Measurements from ENCODE around the gene TNFRSF18. TPM values are rescaled to one million over a fixed set of nuclear protein-coding genes. Genes with fewer than 3 reads are reported as not detected.

Gene TNFRSF18
- total RNA-seq, 2 experiments from 2014 or later = 126 to 135 TPM

DNA sequence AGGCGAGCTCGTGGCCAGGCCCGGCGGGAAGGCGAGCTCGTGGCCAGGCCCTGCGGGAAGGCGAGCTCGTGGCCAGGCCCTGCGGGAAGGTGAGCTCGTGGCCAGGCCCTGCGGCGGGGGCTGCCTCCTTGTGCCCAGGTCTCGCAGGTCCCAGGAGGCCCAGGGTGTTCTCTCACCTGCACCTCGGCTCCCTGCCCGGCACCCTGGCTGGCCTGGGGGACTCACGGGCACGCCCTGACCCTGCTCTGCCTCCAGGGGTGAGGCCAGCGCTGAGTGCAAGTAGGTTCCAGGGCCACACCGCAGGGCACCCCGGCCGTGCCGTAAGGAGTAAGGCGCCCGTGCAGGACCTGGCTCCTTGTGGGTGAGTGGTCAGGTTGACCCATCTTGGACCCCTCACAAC, 21.0 kb upstream of the TNFRSF18 start:
- Mint-ChIP-seq H3K36me3 (ENCODE audit: low read depth) (peaks cover 40% of the 10 kb centered on the region), H3K4me3 (no peak overlapping the region), H3K27ac (no peak overlapping the region), H3K4me1 (ENCODE audit: low read depth) (peaks cover 23% of the 10 kb centered on the region), H3K27me3 (no peaks in the 10 kb centered on the region), H3K9me3 (no peaks in the 10 kb centered on the region)
- TF ChIP-seq, protein P1, sequence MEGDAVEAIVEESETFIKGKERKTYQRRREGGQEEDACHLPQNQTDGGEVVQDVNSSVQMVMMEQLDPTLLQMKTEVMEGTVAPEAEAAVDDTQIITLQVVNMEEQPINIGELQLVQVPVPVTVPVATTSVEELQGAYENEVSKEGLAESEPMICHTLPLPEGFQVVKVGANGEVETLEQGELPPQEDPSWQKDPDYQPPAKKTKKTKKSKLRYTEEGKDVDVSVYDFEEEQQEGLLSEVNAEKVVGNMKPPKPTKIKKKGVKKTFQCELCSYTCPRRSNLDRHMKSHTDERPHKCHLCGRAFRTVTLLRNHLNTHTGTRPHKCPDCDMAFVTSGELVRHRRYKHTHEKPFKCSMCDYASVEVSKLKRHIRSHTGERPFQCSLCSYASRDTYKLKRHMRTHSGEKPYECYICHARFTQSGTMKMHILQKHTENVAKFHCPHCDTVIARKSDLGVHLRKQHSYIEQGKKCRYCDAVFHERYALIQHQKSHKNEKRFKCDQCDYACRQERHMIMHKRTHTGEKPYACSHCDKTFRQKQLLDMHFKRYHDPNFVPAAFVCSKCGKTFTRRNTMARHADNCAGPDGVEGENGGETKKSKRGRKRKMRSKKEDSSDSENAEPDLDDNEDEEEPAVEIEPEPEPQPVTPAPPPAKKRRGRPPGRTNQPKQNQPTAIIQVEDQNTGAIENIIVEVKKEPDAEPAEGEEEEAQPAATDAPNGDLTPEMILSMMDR (IDR thresholded peaks at IDR 0.05) = no peak
- intact Hi-C loops (cut with micrococcal nuclease) = no loop called here
- CTCF ChIA-PET = no interaction called here
- ATAC-seq (no peak), DNase-seq (no peak)
- POLR2A ChIA-PET = interaction anchor here (1.0 to 7.9 kb wide), 3 partner anchors 12 to 23 kb away, joined by 3 to 64 read pairs (median 3); partner anchors contain the start of genes C1QTNF12 and TNFRSF4

DNA sequence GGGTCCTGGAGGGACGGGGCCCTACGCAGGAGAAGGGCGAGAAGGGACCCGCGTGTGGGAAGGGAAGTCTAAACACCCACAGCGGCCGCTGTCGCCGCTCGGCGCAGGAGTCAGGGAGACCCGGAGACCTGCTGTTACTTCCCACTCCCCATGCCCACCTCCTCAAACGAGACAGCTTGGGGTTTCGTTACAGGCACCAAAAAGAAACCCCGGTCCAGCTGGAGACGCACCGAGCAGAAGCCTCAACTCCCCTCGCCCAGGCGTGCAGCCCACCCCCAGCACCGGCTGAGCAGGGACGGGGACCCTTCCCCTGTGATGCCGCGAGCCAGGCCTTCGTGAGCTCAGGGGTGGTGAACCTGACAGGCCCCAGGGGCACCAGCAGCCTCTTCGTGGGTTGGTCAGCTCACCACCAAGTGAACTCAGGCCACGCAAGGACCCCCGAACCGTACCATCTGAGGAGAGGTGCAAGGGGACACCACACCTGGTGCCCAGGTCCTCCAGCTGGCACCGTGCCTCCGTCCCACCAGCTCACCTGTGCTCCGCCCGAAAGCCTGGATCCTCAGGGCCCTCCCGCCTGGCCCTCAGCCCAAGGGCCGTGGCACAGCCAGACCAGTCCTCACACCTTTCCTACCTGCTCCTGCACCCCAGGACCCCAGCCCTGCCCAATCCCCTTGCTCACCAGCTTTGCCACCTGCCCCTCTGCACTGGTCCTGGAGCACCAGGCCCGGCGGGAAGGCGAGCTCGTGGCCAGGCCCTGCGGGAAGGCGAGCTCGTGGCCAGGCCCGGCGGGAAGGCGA, 20.4 kb upstream of the TNFRSF18 start:
- TF ChIP-seq, protein P1 (IDR thresholded peaks at IDR 0.05) = no peak
- ChIA-PET CTCF (interaction anchor here (0.9 kb wide), 1 partner anchor 106 kb away, joined by 3 read pairs; no protein-coding TSS in a partner anchor), POLR2A (interaction anchor here (1.0 to 7.9 kb wide), 2 partner anchors 11 to 20 kb away, joined by 3 to 64 read pairs; partner anchors contain the start of genes C1QTNF12 and TNFRSF4)
- H3K4me1 Mint-ChIP-seq (ENCODE audit: low read depth) = peaks cover 23% of the 10 kb centered on the region
- H3K9me3 Mint-ChIP-seq = no peaks in the 10 kb centered on the region
- H3K27me3 Mint-ChIP-seq = no peaks in the 10 kb centered on the region
- DNase-seq (no peak), ATAC-seq (no peak)
- H3K4me3 Mint-ChIP-seq = no peak overlapping the region
- no peak overlapping the region for H3K27ac Mint-ChIP-seq
- peaks cover 42% of the 10 kb centered on the region for H3K36me3 Mint-ChIP-seq (ENCODE audit: low read depth)
- intact Hi-C loops (cut with micrococcal nuclease) = no loop called here

DNA sequence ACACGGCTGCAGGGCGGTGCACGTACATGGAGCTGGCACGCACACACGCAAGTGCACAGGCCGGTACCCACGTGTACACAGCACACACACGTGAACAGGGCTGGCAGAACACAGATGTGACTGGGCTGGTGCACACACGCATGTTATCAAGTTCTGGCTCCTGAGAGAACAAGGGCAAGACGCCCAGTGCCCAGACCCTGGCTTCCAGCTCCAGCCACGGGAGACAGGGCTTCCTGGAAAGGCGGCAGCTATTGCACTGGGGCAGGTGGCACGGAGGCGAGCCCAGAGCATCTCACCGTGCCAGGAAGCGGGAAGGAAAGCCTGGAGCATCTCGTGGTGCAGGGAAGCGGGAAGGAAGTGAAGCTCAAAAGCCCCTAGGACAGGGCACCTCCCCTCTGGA, 19.5 kb upstream of the TNFRSF18 start:
- ATAC-seq (no peak), DNase-seq (no peak)
- TF ChIP-seq, protein P1 (IDR thresholded peaks at IDR 0.05) = no peak
- intact Hi-C loops (cut with micrococcal nuclease) = no loop called here
- Mint-ChIP-seq H3K4me3 (no peak overlapping the region), H3K27me3 (no peaks in the 10 kb centered on the region), H3K4me1 (ENCODE audit: low read depth) (peaks cover 23% of the 10 kb centered on the region), H3K9me3 (no peaks in the 10 kb centered on the region), H3K27ac (no peak overlapping the region), H3K36me3 (ENCODE audit: low read depth) (peaks cover 43% of the 10 kb centered on the region)
- ChIA-PET POLR2A (interaction anchor here (1.7 to 7.9 kb wide), 2 partner anchors 10 to 103 kb away, joined by 3 to 64 read pairs; partner anchors contain the start of gene TNFRSF4), CTCF (interaction anchor here (0.9 kb wide), 1 partner anchor 105 kb away, joined by 3 read pairs; no protein-coding TSS in a partner anchor)

DNA sequence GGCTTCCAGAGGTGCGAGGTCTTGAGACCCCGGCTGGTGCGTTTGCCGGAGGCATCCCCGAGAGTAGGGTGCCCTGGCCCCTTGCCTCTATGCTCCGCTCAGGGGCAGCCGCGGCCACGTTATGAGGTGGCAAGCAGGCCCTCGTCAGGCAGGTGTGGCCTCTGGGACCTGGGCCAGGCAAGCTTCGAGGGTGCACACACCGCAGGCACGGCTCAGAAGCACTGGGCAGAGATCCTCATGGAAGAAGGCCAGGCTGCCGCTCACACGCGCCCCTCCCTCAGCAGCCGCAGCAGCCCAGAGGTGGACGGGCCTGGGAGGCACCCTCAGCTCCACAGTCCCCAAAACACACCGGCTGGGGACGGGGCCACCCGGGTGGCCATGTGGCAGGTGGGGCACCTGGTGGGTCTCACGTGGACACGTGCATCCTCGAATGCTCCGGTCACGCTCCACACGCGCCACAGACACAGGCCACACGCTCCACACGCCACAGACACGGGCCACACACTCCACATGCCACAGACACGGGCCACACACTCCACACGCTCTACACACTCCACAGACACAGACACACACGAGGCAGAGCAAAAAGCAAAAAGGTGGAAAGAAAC, 18.9 kb upstream of the TNFRSF18 start:
- Mint-ChIP-seq H3K4me1 (ENCODE audit: low read depth) (peaks cover 18% of the 10 kb centered on the region), H3K36me3 (ENCODE audit: low read depth) (peaks cover 43% of the 10 kb centered on the region), H3K9me3 (no peaks in the 10 kb centered on the region), H3K27me3 (no peaks in the 10 kb centered on the region), H3K27ac (no peak overlapping the region), H3K4me3 (no peak overlapping the region)
- DNase-seq = no peak
- TF ChIP-seq, protein P1 (IDR thresholded peaks at IDR 0.05) = no peak
- POLR2A ChIA-PET = interaction anchor here (1.7 to 7.9 kb wide), 2 partner anchors 10 to 103 kb away, joined by 3 to 64 read pairs; partner anchors contain the start of gene TNFRSF4
- CTCF ChIA-PET = no interaction called here
- intact Hi-C loops (cut with micrococcal nuclease) = no loop called here
- ATAC-seq = no peak

DNA sequence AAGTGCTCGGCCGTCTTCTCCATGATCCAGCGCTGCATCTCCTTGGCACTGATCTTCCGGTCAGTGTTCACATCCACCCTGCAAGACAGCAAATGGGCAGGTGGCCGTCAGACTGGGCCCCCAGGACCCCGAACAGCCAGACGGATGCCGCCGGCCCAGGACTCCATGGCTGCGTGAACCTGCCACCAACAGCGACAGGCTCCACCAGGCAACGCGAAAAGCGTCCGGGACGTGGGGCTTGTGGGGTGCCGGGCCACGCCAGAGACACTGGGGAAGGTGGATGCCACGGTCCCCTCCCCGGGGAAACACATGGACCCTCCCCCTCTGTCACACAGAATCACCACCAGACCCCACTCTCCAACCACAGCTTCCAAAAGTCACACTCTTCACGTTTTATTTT, 17.5 kb upstream of the TNFRSF18 start:
- DNase-seq (no peak), ATAC-seq (no peak)
- intact Hi-C loops (cut with micrococcal nuclease) = no loop called here
- TF ChIP-seq, protein P1 (IDR thresholded peaks at IDR 0.05) = no peak
- Mint-ChIP-seq H3K4me1 (ENCODE audit: low read depth) (peaks cover 15% of the 10 kb centered on the region), H3K27ac (no peak overlapping the region), H3K9me3 (no peaks in the 10 kb centered on the region), H3K27me3 (no peaks in the 10 kb centered on the region), H3K4me3 (no peak overlapping the region), H3K36me3 (ENCODE audit: low read depth) (peaks cover 33% of the 10 kb centered on the region)
- ChIA-PET POLR2A (interaction anchor here (0.9 kb wide), 1 partner anchor 13 kb away, joined by 3 read pairs; no protein-coding TSS in a partner anchor), CTCF (no interaction called here)

Data from activated CD8-positive, alpha-beta T cell treated with anti-CD3 and anti-CD28 coated beads for 36 hours (primary cell).